Hematopoietic multipotent progenitor cell (in vitro differentiated cells): ENCODE results near the gene CIRBP. TPM values are rescaled to one million over a fixed set of nuclear protein-coding genes. Genes with fewer than 3 reads are reported as not detected.

Experiments used
- DNase-seq, 3 donors: peaks; one replicate each; pipeline ENCODE4 v3.0.0-alpha.2; 2011 to 2015; ENCODE audit warnings: low read depth in 2 of 3, low spot score in 2 of 3
- total RNA-seq: library from RNA; depleted of rRNA; stranded (reverse); fragments of >200 nt; gene quantifications from one replicate; pipeline ENCODE4 v1.2.3, GENCODE V29; 2012

The CIRBP gene
- total RNA-seq, 1 donor: 220 TPM

- DNase-seq: peak in 2 of 3 donors; percentile 56 to 86
Observed at GRCh38 chr19:1265615-1266128, 3.5 kb upstream of the CIRBP start.

DNA sequence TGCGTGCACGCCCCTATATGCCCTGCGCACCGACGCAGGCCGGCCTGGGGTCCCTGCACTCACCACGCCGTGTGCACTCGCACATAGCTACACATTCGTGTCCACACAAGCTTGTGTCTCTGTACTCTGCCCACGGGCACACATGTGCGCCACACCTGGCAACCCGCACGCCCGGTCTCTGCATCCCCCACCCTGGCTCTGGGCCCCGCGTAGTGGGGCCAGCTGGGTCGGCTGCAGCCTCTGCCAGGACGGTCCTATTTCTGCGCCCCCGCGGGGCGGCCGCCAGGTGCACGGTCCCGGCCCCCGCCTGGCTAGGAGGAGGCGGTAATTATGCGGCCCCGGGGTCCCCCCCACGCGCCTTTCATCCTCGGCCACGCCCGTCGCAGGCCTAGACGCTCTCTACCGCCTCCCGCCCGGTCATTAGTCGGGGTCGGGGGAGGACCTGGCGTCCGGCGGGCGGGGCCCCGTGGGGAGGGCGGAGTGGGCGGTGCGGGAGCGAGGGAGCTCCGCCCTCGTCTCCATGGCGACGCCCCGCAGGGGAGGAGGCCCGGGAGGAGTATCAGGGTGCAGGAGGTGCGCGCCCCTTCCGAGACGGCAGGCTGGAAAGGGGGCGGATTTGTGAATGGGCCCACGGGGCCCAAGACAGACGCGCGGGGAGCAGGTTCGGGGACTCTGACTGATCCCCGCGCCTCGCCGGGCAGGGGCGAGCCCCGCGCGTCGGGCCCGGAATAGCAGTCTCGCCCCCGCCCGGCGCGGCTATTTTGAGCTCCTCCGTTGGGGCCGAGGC is 2.8 kb upstream of the CIRBP start:
- peak; percentile 70 to 72 (median 70) for DNase-seq

DNA sequence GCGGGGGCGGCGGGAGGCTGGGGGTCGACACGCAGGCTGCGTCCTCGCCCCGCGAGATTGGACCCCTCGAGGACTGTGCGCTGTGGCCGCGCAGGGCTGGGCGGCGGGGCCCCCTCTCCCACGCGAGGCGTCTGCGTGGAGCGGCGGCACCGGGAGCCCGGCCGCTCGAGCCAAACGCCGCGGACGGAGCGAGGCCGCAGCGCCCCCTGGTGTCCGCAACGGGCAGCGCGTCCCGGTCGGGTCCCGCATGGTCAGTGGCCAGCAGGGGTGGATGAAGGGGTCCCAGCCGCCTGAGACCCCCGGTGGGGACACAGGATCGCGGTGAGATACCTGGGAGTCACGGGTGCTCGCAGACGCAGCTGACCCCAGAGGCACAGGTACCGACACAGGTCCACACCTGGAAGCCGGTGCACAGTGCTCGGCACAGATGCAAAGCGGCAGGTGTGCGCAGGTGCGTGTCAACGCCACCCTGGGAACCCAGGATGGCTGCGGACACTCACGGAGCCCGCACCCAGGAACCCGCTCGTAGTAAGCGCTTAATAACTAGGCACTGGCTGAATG is 2.1 kb upstream of the CIRBP start:
- DNase-seq: peak in 2 of 3 donors; percentile 57 to 73

DNA sequence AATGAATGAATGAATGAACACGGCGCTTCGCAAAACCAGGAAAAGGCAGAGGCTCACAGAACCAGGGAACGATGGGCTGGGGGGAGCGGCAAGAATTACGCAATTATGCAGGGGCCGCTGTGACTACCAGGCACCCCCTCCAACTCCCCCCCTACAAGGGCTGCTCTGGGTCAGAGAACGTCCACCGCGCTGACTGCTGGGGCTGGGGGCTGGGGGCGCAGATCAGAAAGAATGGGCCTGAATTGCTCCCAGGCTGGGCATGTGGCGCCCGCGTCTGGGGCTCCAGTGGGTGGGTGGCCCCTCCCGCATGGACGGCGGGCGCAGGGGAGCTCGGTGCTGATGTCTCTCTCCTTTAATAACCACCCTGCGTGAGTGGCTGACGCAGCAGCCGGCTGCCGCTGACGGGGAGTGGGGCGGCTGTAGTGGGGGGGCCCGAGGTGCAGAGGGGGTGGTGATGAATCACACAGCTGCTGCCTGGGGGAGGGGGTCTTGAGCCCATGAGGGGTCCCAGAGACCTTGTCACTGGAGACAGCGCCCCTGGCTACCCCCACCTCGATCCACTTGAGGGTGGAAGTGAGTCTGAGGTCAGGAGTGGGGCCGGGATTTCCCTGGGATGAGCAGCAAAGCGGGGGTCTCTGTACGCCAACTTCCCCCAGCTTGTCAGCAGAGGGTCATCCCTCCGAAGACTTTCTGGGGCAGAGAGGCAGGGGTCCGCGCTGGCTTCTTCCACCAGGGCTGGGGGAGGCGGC is 1.5 kb upstream of the CIRBP start:
- no peak for DNase-seq

DNA sequence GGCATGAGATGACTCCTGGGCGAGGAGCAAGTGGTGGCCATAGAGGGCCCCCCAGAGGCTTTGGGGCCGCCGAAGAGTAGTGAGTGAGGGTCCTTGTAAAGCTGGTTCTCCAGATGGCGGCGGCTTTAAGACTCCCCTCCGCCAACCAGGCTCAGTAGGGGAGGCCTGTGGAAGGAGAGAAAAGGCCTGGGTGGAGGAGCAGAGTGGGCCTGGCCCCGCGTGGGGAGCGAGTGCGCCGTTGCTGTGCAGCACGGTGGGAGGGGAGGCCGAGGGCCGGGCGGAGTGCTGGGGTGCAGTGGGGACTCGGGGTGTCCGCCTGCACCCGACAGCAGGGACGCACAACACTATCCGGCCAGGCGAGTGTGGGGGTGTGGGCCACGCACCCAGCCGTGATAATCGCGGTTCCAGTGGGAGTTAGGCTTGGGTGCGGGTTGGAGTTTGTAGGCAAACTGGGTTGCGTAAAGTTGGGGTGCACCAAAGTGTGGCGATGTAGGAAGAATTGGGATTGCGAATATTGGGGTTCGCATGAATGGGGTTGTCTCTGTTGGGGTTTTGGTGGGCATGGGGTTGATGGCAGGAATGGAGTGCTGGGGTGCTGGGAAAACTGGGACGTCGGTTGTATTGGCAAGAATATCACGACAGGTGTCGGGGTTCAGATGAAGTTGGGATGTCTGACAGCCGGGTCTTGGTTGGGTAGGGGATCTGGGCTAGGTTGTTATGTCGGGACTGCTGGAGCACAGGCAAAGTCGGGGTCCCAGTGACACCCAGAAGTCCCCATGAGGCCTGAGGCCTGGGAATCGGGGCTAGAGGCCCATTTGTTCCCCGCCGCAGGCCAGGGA is 687 bp upstream of the CIRBP start:
- DNase-seq: no peak

DNA sequence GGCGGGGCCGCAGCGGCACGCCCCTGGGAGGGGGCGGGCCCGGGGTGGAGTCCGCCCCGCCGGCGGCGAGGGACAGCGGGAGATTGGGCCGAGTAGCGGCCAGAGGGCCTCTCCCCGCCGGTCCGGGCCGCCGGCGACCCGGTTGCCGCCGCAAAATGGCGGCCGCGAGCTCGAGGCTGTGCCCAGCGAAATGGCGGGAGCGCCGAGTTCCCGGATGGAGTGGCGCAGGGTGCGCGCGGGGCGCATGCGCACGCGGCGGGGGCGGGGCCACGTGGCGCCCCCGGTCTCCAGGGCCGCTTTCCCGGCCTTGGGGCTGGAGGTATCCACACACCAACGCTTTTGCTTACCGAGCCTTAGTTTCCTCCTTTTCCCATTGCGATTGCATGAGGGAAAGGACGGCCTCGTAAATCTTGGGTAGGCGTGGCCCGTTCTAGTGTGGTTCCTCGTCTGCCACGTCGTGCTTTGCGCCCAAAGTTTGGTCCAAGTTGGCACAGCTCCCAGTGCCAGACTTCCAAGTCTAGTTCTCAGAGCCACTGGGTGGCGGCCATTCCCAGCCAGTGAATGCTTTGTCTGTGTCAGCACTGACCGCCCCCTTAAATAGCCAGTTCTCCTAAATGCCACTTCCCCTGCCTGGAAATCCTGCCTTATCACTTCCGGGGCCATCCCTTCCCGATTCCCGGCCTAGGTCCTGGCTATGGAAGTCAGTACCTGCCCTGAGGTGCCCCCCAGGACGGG is 513 bp downstream of the CIRBP start:
- peak; percentile 77 to 87 (median 79) for DNase-seq

DNA sequence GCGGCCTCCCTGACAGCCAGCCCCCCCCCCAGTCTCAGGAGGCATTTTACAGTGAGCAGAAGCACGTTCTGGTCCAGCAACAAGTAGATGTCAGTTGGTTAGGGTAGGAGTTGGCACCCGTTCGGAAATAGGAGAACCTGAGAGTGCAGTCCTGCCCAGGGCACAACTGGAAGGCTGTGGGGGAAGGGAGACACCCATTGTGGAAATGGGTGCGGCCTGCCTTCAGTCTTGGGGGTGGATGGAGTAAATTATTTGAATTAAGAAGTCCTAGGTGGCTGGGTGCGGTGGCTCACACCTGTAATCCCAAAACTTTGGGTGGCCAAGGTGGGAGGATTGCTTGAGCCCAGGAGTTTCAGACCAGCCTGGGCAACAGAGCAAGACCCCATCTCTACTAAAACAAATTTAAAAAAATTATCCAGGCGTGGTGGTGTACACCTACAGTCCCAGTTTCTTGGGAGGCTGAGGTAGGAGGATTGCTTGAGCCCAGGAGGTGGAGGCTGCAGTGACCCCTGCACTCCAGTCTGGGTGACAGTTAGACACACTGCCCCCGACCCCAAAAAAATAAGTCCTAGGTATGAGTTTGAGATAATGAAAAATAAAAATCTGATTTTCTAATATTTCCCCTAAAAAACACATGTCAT is 1.2 kb downstream of the CIRBP start:
- DNase-seq: no peak

GRCh38 chr19:1270854-1271527 is 1.9 kb downstream of the CIRBP start:
- DNase-seq: no peak

GRCh38 chr19:1271528-1272422 is 2.6 kb downstream of the CIRBP start:
- DNase-seq: no peak

DNA sequence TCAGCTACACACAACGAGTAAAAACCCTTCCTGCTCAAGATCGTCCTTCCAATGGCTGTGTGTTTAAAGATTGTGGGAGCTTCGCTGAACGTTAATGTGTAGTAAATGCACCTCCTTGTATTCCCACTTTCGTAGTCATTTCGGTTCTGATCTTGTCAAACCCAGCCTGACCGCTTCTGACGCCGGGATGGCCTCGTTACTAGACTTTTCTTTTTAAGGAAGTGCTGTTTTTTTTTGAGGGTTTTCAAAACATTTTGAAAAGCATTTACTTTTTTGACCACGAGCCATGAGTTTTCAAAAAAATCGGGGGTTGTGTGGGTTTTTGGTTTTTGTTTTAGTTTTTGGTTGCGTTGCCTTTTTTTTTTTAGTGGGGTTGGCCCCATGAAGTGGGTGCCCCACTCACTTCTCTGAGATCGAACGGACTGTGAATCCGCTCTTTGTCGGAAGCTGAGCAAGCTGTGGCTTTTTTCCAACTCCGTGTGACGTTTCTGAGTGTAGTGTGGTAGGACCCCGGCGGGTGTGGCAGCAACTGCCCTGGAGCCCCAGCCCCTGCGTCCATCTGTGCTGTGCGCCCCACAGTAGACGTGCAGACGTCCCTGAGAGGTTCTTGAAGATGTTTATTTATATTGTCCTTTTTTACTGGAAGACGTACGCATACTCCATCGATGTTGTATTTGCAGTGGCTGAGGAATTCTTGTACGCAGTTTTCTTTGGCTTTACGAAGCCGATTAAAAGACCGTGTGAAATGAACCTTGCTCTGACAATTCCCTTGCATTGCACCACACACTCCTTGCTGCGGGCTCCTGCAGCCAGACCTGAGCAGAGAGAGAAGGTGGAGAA is 3.5 kb downstream of the CIRBP start:
- DNase-seq: no peak

DNA sequence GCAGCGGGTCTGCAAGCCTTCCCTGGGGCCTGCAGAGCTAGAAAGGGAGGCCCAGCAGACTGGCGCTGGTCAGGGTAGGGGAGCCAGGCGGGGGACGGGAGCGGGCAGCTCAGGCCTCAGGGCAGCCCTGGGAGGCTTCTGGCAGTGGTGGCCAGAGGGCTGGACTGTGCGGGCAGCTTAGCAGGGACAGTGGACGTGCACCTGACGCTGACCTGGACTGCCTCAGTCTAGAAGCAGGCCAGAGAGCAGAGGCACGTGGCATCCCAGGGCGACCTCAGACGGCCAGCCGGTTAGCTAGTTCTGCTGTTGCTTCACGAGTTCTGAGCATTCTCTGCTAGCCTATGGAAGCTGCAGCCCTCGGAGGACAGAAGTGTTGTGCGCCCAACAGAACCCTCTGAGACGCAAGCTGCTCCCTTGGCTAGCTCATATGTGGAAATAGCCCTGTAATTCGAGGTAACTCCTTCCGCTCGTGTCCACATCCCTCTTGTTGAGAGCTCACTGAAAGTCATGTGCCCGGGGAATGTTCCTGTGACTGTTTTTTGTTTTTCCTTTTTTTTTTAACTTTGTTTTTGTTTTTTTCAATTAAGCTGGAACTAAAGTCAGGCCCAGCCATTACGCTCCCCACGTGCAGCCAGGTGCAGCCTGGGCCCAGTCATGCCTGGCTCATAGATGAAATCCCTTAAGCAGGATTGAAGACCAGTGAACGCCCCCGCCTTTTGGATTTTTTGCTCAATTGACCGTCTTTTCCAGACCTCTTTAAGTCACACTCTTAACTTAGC is 4.3 kb downstream of the CIRBP start:
- DNase-seq: no peak

DNA sequence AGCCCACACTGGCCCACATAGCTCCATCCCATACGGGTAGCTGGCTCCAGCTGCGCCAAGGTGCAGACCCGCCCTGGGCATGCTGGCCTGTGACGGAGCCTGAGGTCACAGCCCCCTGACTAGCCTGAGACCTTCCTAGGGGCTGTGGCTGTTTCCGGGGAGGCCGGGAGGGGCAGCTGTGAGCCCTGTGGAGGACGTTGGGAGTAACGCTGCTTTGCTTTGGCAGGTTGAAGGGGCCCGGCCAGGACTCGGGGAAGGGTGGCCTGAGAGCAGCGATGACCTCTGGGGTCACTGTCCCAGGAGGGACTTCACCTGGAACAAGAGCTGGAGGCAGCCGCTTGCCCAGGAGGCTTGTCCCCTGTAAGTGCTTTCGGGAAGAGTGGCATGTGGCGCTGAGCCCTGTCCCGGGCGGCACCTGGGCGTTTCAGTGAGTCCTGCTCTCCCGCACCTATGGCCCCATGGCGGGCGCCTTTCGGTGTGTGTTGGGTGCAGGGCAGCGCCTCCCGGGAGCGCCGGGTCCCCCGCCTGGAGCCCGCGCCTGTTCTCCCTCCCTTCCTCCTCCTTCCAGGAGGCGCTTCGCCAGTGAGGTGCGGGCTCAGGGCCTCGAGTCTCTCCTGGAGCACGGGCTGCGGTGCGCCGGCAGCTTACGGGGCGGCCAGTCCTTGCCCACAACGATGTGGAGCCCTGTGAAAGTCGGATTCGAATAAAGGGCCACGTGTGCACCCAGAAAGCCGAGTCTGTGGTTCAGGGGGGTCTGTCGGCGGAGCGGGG is 5.1 kb downstream of the CIRBP start:
- DNase-seq: no peak

GRCh38 chr19:1274852-1275259 is 5.7 kb downstream of the CIRBP start:
- DNase-seq: no peak

DNA sequence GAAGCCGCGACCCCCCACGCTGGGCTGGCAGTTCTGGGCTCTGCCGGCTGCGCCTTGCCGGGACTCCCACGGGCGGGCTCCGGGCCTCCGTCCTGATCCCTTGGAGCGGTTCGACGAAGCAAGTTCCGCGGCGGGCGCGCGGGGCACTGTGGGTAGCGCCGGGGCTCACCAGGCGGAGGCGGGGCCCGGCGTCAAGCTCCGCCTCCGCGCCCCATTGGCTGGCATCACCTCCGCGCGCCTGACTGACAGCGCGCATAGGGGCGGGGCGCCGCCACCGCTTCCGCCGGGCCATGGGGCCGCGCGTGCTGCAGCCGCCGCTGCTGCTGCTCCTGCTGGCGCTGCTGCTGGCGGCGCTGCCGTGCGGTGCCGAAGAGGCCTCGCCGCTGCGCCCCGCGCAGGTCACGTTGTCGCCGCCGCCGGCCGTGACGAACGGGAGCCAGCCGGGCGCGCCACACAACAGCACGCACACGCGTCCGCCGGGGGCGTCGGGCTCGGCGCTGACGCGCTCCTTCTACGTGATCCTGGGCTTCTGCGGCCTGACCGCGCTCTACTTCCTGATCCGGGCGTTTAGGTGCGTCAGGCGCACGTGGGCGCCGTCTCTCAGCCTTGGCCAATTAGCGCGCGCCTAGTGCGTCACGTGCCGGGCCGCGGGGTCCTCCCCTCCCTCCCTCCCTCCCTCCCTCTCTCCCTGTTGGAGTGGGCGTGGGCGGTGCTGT is 6.3 kb downstream of the CIRBP start, which contains the start of gene FAM174C:
Gene FAM174C, plus strand, starts transcription at position 271 of the 716 bp plus-strand sequence. Its CDS starts 20 bp downstream, at position 291.
- peak; percentile 95 to 98 (median 98) for DNase-seq
